ENCODE data around the gene RAB43.

Gene RAB43

DNA sequence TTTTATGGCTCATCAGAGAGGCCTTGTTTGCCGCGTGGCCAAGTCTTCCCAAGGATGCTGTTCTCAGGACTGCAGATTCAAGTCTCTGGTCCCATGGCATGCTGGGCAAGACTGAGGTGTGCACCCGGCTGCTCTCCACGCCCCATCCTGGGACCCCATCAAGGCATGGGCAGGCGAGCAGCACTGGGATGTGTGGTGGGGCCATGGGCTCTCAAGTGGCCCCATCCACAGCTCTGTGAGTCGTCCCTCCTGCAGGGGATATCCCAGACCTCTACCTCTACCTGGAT, 74.1 kb downstream of the RAB43 start:
- H4K91ac ChIP-seq (ENCODE audit: low read depth, low read length, poor library complexity): no peak overlapping the region
- no peak overlapping the region for H2BK5ac ChIP-seq (ENCODE audit: low read length)
- no peaks in the 10 kb centered on the region for H3K4me1 ChIP-seq (ENCODE audit: control insufficient read depth in 2 of 2, insufficient read depth in 1 of 2, low read depth in 1 of 2, low read length in 2 of 2)
- H2BK12ac ChIP-seq (ENCODE audit: low read length): no peak overlapping the region
- WGBS, 2 donors (ENCODE audit: extremely low coverage in 2 of 2, insufficient read length in 2 of 2, insufficient replicate concordance in 1 of 2): no CpG with 5 or more reads among the region's 6 CpGs
- H3K79me1 ChIP-seq (ENCODE audit: low read depth, low read length): no peaks in the 10 kb centered on the region
- no peak overlapping the region for H3K4ac ChIP-seq (ENCODE audit: low read length)
- peaks cover 8 to 21% of the 10 kb centered on the region in 2 donors for H3K9me3 ChIP-seq (replicated peaks in 1 of 2; ENCODE audit: control insufficient read depth in 2 of 2, insufficient read depth in 1 of 2, low read depth in 1 of 2, low read length in 2 of 2)
- no peak overlapping the region for H3K27ac ChIP-seq (replicated peaks; ENCODE audit: low read length)
- H3K4me2 ChIP-seq (ENCODE audit: insufficient read depth, low read length, poor library complexity, severe bottlenecking): no peak overlapping the region
- H2BK120ac ChIP-seq (ENCODE audit: low read depth, low read length): no peak overlapping the region
- H2AK5ac ChIP-seq (ENCODE audit: low read depth, low read length): no peak overlapping the region
- no peak overlapping the region for H2AFZ ChIP-seq (ENCODE audit: low read length)
- H4K8ac ChIP-seq (ENCODE audit: low read depth, low read length): no peak overlapping the region
- peak overlapping the region; percentile 83 for H3K18ac ChIP-seq (ENCODE audit: low read length)
- no peaks in the 10 kb centered on the region for H3K36me3 ChIP-seq (replicated peaks in 1 of 2; ENCODE audit: control insufficient read depth in 2 of 2, insufficient read depth in 2 of 2, low read length in 2 of 2)
- no peak overlapping the region for H3K9ac ChIP-seq (ENCODE audit: low read depth, low read length, poor library complexity)
- peak overlapping the region in 1 of 2 donors; percentile 48 for H3K4me3 ChIP-seq (ENCODE audit: low read length in 2 of 2)
- no peak overlapping the region for H2BK15ac ChIP-seq (ENCODE audit: low read length)
- no peak overlapping the region for H3K14ac ChIP-seq (ENCODE audit: low read length)
- no peak for DNase-seq (ENCODE audit: low spot score)
- H3K27me3 ChIP-seq (ENCODE audit: control insufficient read depth in 3 of 3, insufficient read depth in 3 of 3, low read depth in 1 of 3, low read length in 3 of 3): no peaks in the 10 kb centered on the region
- H3K23ac ChIP-seq (ENCODE audit: low read depth, low read length, poor library complexity): no peak overlapping the region

DNA sequence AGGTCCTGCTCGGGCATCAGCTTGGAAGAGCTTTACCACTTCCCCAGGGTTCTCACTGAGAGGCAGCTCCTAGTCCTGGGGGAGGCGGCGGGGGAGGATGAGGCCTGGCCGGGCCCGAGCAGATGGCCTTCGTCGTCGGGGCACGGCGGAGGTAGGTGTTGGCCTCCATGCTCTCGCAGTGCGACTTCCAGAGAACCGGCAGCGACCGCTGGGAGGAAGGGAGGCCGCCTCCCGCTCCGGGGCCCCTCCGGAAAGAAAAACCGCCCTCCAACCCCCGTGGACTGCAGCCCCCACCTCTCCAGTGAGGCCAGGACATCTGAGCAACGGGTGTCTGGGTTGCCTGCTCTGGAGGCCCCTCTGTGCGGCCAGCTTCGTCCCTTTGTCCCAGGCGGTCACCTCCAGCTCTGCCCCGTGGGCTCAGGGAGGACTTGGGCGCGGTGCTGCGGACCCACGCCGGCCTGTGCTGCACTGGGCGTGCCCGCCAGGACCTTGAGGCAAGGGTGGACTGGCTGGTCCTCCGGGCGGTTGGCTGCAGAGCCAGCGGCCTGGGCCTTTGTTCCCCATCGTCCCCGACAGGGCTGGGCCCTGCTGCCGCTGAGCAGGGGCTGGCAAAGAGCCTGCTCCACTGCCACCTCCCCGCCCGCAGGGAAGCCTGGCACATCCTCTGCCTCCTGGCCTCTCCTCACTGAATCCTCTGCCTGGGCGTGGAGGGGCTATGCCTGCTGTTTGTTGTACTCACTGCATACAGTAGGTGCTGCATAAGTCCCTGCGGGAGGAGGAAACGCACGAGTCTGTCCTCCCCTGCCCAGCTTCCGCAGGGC, 74.7 kb downstream of the RAB43 start:
- Histone ChIP-seq H3K4me3 (ENCODE audit: low read length in 2 of 2) (no peak overlapping the region), H2AFZ (ENCODE audit: low read length) (no peak overlapping the region), H2BK15ac (ENCODE audit: low read length) (no peak overlapping the region), H3K79me1 (ENCODE audit: low read depth, low read length) (no peaks in the 10 kb centered on the region), H3K27me3 (ENCODE audit: control insufficient read depth in 3 of 3, insufficient read depth in 3 of 3, low read depth in 1 of 3, low read length in 3 of 3) (no peaks in the 10 kb centered on the region), H3K27ac (replicated peaks; ENCODE audit: low read length) (no peak overlapping the region), H4K91ac (ENCODE audit: low read depth, low read length, poor library complexity) (no peak overlapping the region), H4K8ac (ENCODE audit: low read depth, low read length) (no peak overlapping the region), H3K23ac (ENCODE audit: low read depth, low read length, poor library complexity) (no peak overlapping the region), H3K4me2 (ENCODE audit: insufficient read depth, low read length, poor library complexity, severe bottlenecking) (no peak overlapping the region), H3K18ac (ENCODE audit: low read length) (no peak overlapping the region), H3K36me3 (replicated peaks in 1 of 2; ENCODE audit: control insufficient read depth in 2 of 2, insufficient read depth in 2 of 2, low read length in 2 of 2) (no peaks in the 10 kb centered on the region), H3K9me3 (replicated peaks in 1 of 2; ENCODE audit: control insufficient read depth in 2 of 2, insufficient read depth in 1 of 2, low read depth in 1 of 2, low read length in 2 of 2) (peaks cover 8 to 27% of the 10 kb centered on the region in 2 donors), H2BK12ac (ENCODE audit: low read length) (peak overlapping the region; percentile 16), H2BK5ac (ENCODE audit: low read length) (peak overlapping the region; percentile 66), H3K4me1 (ENCODE audit: control insufficient read depth in 2 of 2, insufficient read depth in 1 of 2, low read depth in 1 of 2, low read length in 2 of 2) (no peaks in the 10 kb centered on the region), H3K9ac (ENCODE audit: low read depth, low read length, poor library complexity) (no peak overlapping the region), H2BK120ac (ENCODE audit: low read depth, low read length) (no peak overlapping the region), H3K4ac (ENCODE audit: low read length) (no peak overlapping the region), H2AK5ac (ENCODE audit: low read depth, low read length) (peak overlapping the region; percentile 63), H3K14ac (ENCODE audit: low read length) (peak overlapping the region; percentile 82)
- WGBS, 2 donors (ENCODE audit: extremely low coverage in 2 of 2, insufficient read length in 2 of 2, insufficient replicate concordance in 1 of 2): no CpG with 5 or more reads among the region's 46 CpGs
- no peak for DNase-seq (ENCODE audit: low spot score)

GRCh38 chr3:129046037-129046731, 75.4 kb downstream of the RAB43 start:
- Histone ChIP-seq H2BK15ac (ENCODE audit: low read length) (no peak overlapping the region), H2BK120ac (ENCODE audit: low read depth, low read length) (no peak overlapping the region), H2BK5ac (ENCODE audit: low read length) (peak overlapping the region; percentile 66), H3K79me1 (ENCODE audit: low read depth, low read length) (no peaks in the 10 kb centered on the region), H3K23ac (ENCODE audit: low read depth, low read length, poor library complexity) (no peak overlapping the region), H3K9me3 (replicated peaks in 1 of 2; ENCODE audit: control insufficient read depth in 2 of 2, insufficient read depth in 1 of 2, low read depth in 1 of 2, low read length in 2 of 2) (peaks cover 8 to 30% of the 10 kb centered on the region in 2 donors), H3K4me3 (ENCODE audit: low read length in 2 of 2) (no peak overlapping the region), H3K4me1 (ENCODE audit: control insufficient read depth in 2 of 2, insufficient read depth in 1 of 2, low read depth in 1 of 2, low read length in 2 of 2) (no peaks in the 10 kb centered on the region), H2BK12ac (ENCODE audit: low read length) (peak overlapping the region; percentile 16), H4K8ac (ENCODE audit: low read depth, low read length) (no peak overlapping the region), H3K27ac (replicated peaks; ENCODE audit: low read length) (no peak overlapping the region), H3K4me2 (ENCODE audit: insufficient read depth, low read length, poor library complexity, severe bottlenecking) (no peak overlapping the region), H3K4ac (ENCODE audit: low read length) (no peak overlapping the region), H3K36me3 (replicated peaks in 1 of 2; ENCODE audit: control insufficient read depth in 2 of 2, insufficient read depth in 2 of 2, low read length in 2 of 2) (peaks cover 0 to under 1% of the 10 kb centered on the region in 2 donors), H3K9ac (ENCODE audit: low read depth, low read length, poor library complexity) (no peak overlapping the region), H4K91ac (ENCODE audit: low read depth, low read length, poor library complexity) (no peak overlapping the region), H3K14ac (ENCODE audit: low read length) (peak overlapping the region; percentile 82), H2AK5ac (ENCODE audit: low read depth, low read length) (peak overlapping the region; percentile 63), H3K27me3 (ENCODE audit: control insufficient read depth in 3 of 3, insufficient read depth in 3 of 3, low read depth in 1 of 3, low read length in 3 of 3) (no peaks in the 10 kb centered on the region), H3K18ac (ENCODE audit: low read length) (peak overlapping the region; percentile 57), H2AFZ (ENCODE audit: low read length) (no peak overlapping the region)
- no CpG with 5 or more reads among the region's 67 CpGs for WGBS, 2 donors (ENCODE audit: extremely low coverage in 2 of 2, insufficient read length in 2 of 2, insufficient replicate concordance in 1 of 2)
- no peak for DNase-seq (ENCODE audit: low spot score)

GRCh38 chr3:129045675-129046036, 75.9 kb downstream of the RAB43 start:
- Histone ChIP-seq H3K36me3 (replicated peaks in 1 of 2; ENCODE audit: control insufficient read depth in 2 of 2, insufficient read depth in 2 of 2, low read length in 2 of 2) (peaks cover 0 to 5% of the 10 kb centered on the region in 2 donors), H2BK15ac (ENCODE audit: low read length) (no peak overlapping the region), H3K9ac (ENCODE audit: low read depth, low read length, poor library complexity) (no peak overlapping the region), H2AFZ (ENCODE audit: low read length) (no peak overlapping the region), H2AK5ac (ENCODE audit: low read depth, low read length) (peak overlapping the region; percentile 43), H3K4me2 (ENCODE audit: insufficient read depth, low read length, poor library complexity, severe bottlenecking) (no peak overlapping the region), H4K91ac (ENCODE audit: low read depth, low read length, poor library complexity) (no peak overlapping the region), H3K9me3 (replicated peaks in 1 of 2; ENCODE audit: control insufficient read depth in 2 of 2, insufficient read depth in 1 of 2, low read depth in 1 of 2, low read length in 2 of 2) (peaks cover 8 to 34% of the 10 kb centered on the region in 2 donors), H3K4me1 (ENCODE audit: control insufficient read depth in 2 of 2, insufficient read depth in 1 of 2, low read depth in 1 of 2, low read length in 2 of 2) (no peaks in the 10 kb centered on the region), H2BK5ac (ENCODE audit: low read length) (no peak overlapping the region), H3K27me3 (ENCODE audit: control insufficient read depth in 3 of 3, insufficient read depth in 3 of 3, low read depth in 1 of 3, low read length in 3 of 3) (no peaks in the 10 kb centered on the region), H3K4ac (ENCODE audit: low read length) (no peak overlapping the region), H2BK120ac (ENCODE audit: low read depth, low read length) (no peak overlapping the region), H3K4me3 (ENCODE audit: low read length in 2 of 2) (no peak overlapping the region), H2BK12ac (ENCODE audit: low read length) (no peak overlapping the region), H3K27ac (replicated peaks; ENCODE audit: low read length) (no peak overlapping the region), H3K14ac (ENCODE audit: low read length) (no peak overlapping the region), H3K23ac (ENCODE audit: low read depth, low read length, poor library complexity) (no peak overlapping the region), H3K18ac (ENCODE audit: low read length) (no peak overlapping the region), H3K79me1 (ENCODE audit: low read depth, low read length) (no peaks in the 10 kb centered on the region), H4K8ac (ENCODE audit: low read depth, low read length) (no peak overlapping the region)
- no CpG with 5 or more reads among the region's 43 CpGs for WGBS, 2 donors (ENCODE audit: extremely low coverage in 2 of 2, insufficient read length in 2 of 2, insufficient replicate concordance in 1 of 2)
- DNase-seq (ENCODE audit: low spot score): no peak
